HUES48 (cell line): ENCODE data around the gene CASP6.
A peak's percentile ranks its signal among the peaks of the same experiment; 100 is the strongest.
"Not testable (repeated sequence)": the region's sequence is repeated elsewhere in the genome, so short reads cannot be mapped to it uniquely, and the experiment has no call there.

Source experiments
- H3K27ac ChIP-seq: one replicate; pipeline ENCODE4 v1.7.0; 2013; ENCODE audit warnings: low read depth, low read length, inconsistent platforms
- H3K27me3 ChIP-seq: 2 replicates; pipeline ENCODE4 v1.6.1; 2013; ENCODE audit warnings: mild to moderate bottlenecking, low read length; ENCODE audit not compliant: control insufficient read depth, insufficient read depth
- H3K36me3 ChIP-seq: 2 replicates; pipeline ENCODE4 v1.6.1; 2013; ENCODE audit warnings: low read length; ENCODE audit not compliant: control insufficient read depth, insufficient read depth
- H3K4me1 ChIP-seq: 2 replicates; pipeline ENCODE4 v1.6.1; 2013; ENCODE audit warnings: mild to moderate bottlenecking, low read length; ENCODE audit not compliant: control insufficient read depth, insufficient read depth
- H3K4me3 ChIP-seq: 2 replicates; pipeline ENCODE4 v1.5.1; 2013; ENCODE audit warnings: mild to moderate bottlenecking, low read depth, low read length
- H3K9ac ChIP-seq: 2 replicates; pipeline ENCODE4 v1.6.1; 2013; ENCODE audit warnings: mild to moderate bottlenecking, low read depth, low read length, moderate library complexity
- H3K9me3 ChIP-seq: 2 replicates; pipeline ENCODE4 v1.6.1; 2013; ENCODE audit warnings: low read length; ENCODE audit not compliant: control insufficient read depth, insufficient read depth

Gene CASP6

DNA sequence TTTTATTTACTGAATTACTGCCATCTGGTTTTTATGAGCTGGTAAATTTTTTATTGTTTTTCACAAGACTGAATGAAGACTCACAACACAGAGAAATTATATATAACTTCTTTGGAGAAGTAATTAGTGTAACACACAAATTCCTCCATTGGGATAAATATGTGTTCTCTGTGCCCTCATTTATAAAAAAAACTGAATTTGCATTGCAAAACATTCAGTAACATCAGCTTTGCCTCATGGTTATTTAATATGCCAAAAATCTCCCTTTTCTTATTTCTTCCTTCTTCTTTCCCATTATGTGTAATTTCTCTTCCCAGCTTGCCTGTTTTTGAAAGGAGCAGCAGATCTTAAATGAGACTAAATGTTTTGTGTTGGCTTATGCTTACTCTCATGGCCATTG lies 18.5 kb downstream of the CASP6 start:
- H3K9me3 ChIP-seq: no peaks in the 10 kb centered on the region; the same call in 1 of the 2 replicates
- H3K4me3 ChIP-seq: no peak overlapping the region
- peaks cover 21% of the 10 kb centered on the region for H3K4me1 ChIP-seq
- no peak overlapping the region for H3K9ac ChIP-seq
- H3K27me3 ChIP-seq: no peaks in the 10 kb centered on the region
- H3K36me3 ChIP-seq: peaks cover 11% of the 10 kb centered on the region
- H3K27ac ChIP-seq: no peak overlapping the region

DNA sequence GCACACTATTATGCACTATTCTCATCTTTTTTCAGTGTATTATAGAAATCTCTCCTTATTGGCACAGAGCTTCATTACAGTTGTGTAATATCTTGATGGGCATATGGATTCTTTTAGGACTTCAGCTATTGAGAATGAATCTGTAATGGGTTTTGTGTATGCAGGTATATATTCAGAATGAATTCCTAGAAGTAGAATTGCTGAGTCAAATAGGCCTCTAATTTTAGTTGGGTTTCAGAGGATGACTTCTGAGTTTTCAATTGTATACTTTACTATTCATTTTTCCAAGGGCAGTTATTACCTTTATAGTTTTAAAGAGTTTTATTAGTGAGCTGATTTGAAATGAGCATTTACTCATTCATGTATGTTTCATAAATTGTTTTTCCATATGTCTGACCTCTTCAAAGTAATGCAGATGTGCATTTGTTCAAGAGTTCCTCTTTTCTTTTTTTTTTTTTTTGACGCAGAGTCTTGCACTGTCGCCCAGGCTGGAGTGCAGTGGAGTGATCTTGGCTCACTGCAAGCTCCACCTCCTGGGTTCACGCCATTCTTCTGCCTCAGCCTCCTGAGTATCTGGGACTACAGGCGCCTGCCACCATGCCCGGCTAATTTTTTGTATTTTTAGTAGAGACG lies 19.5 kb downstream of the CASP6 start:
- Histone ChIP-seq H3K36me3 (peaks cover 6% of the 10 kb centered on the region), H3K27me3 (no peaks in the 10 kb centered on the region), H3K4me1 (peaks cover 21% of the 10 kb centered on the region), H3K27ac (no peak overlapping the region), H3K9me3 (no peaks in the 10 kb centered on the region; the same call in 1 of the 2 replicates), H3K4me3 (no peak overlapping the region), H3K9ac (no peak overlapping the region)

DNA sequence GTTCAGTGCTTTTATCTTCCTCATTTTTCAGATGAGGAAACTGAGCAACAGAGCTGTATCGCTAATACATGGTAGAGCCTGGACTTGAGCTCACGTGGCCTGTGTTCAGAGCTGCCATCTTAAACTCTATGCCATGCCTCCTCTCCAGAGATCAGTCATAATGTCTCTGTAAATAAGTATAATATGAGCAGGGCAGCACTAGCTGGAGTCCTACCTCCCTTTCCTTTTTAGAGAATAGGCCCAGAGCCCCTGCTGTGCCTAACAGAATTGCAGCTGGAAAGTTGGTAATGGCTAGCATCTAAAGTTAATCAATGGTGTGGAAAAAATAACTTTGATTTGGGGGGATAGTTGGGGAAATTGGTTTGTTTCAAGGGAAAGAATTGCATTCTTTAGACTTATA lies 20.4 kb downstream of the CASP6 start:
- Histone ChIP-seq H3K9me3 (no peaks in the 10 kb centered on the region; the same call in 1 of the 2 replicates), H3K27ac (peak overlapping the region; percentile 8), H3K27me3 (no peaks in the 10 kb centered on the region), H3K9ac (no peak overlapping the region), H3K4me3 (no peak overlapping the region), H3K36me3 (peaks cover 1% of the 10 kb centered on the region; the same call in 1 of the 2 replicates), H3K4me1 (peaks cover 21% of the 10 kb centered on the region)

DNA sequence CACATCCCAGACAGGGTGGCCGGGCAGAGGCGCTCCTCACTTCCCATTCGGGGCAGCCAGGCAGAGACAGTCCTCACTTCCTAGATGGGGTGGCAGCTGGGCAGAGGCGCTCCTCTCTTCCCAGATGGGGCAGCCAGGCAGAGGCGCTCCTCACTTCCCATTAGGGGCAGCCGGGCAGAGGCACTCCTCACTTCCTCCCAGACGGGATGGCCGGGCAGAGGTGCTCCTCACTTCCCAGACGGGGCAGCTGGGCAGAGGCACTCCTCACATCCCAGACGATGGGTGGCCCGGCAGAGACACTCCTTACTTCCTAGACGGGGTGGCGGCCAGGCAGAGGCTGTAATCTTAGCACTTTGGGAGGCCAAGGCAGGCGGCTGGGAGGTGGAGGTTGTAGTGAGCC lies 24.3 kb downstream of the CASP6 start:
- H3K9me3 ChIP-seq, H3K27ac ChIP-seq, H3K36me3 ChIP-seq, H3K27me3 ChIP-seq, H3K4me3 ChIP-seq, H3K9ac ChIP-seq: not testable (repeated sequence)
- peaks cover 17% of the 10 kb centered on the region for H3K4me1 ChIP-seq

DNA sequence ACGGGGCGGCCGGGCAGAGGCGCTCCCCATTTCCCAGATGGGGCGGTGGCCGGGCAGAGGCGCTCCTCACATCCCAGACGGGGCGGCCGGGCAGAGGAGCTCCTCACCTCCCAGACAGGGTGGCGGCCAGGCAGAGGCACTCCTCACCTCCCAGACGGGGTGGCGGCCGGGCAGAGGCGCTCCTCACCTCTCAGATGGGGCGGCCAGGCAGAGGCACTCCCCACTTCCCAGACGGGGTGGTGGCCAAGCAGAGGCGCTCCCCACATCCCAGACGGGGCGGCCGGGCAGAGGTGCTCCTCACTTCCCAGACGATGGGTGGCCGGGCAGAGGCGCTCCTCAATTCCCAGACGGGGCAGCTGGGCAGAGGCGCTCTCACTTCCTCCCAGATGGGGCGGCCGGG lies 24.8 kb downstream of the CASP6 start:
- not testable (repeated sequence) for H3K4me3 ChIP-seq, H3K36me3 ChIP-seq, H3K27me3 ChIP-seq, H3K9ac ChIP-seq, H3K27ac ChIP-seq, H3K9me3 ChIP-seq
- peaks cover 17% of the 10 kb centered on the region for H3K4me1 ChIP-seq

DNA sequence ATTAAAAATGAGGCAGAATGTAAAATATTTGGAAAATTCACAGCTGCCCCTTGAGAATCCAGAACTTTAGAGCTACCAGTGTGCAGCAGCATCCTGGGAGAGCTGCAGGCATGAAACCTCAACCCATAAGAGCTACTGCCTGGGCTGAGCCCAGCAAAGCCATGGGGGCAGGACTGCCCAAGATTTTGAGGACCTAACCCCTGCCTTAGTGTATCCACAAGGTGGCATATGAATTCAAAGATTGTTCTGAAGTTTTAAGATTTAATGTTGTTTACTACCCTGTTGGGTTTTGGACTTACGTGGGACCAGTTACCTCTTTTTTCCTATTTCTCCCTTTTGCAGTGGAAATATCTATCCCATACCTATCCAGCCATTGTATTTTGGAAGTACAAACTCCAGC lies 26.4 kb downstream of the CASP6 start:
- no peak overlapping the region for H3K4me3 ChIP-seq
- H3K27me3 ChIP-seq: no peaks in the 10 kb centered on the region
- no peaks in the 10 kb centered on the region for H3K36me3 ChIP-seq
- H3K9ac ChIP-seq: no peak overlapping the region
- H3K27ac ChIP-seq: no peak overlapping the region
- H3K4me1 ChIP-seq: peaks cover 4% of the 10 kb centered on the region; the same call in 1 of the 2 replicates
- H3K9me3 ChIP-seq: peaks cover 4% of the 10 kb centered on the region; the same call in 1 of the 2 replicates

DNA sequence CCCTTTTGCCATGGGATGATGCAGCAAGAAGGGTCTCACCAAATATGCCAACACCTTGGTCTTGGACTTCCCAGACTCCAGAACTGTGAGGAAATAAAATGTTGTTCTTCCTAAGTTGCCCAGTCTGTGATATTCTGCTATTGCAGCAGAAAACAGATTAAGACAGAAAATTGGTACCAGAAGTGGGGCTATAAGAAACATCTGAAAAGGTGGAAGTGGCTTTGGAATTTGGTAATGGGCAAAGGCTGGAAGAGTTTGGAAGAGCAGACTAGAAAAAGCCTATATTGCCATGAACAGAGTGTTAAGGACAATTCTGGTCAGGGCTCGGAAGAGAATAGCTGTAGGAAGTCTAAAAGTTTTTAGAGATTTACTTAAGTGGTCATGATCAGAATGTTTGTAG lies 27.4 kb downstream of the CASP6 start:
- Histone ChIP-seq H3K4me1 (no peaks in the 10 kb centered on the region), H3K27me3 (no peaks in the 10 kb centered on the region), H3K4me3 (no peak overlapping the region), H3K9me3 (peaks cover 4% of the 10 kb centered on the region; the same call in 1 of the 2 replicates), H3K27ac (no peak overlapping the region), H3K36me3 (no peaks in the 10 kb centered on the region), H3K9ac (no peak overlapping the region)

DNA sequence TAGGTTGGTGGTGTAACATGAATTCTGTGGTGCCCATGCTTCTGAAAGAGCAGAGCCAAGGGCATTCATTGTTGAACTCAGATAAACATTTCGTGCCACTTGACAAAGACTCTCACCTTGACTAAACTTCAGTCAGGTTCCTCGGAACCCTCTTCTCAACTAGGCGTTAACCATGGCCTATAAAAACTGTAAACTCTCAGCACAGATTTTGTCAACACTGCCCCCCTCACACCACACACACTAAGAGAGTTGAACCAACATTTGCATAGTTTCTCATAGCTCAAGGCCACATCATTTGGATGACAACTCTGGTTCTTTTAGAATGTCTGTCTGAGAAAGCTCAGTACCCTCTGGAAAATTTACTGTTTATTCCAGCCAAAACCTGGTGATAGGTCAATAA lies 28.1 kb downstream of the CASP6 start:
- no peak overlapping the region for H3K27ac ChIP-seq

DNA sequence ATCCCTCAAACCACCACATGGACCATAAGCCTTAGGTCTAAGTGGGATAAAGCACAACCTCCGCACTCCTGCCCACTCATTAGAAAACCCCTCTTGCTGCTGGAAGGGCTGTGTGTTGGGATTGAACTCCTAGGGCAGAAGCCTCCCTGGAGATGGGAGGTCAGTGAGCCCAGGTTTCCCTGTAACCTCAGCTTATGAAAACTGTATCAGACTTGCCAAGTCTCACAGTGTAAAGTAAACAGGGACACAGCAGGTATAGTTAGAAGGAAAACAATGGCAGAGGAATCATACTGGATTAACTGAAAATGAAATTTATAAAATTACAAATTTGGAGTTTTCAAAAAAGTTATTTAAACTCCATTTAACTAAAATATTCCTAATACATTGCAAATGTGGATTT lies 29.9 kb downstream of the CASP6 start:
- Histone ChIP-seq H3K4me3 (no peak overlapping the region), H3K4me1 (no peaks in the 10 kb centered on the region; the same call in 1 of the 2 replicates), H3K9me3 (peaks cover 4% of the 10 kb centered on the region; the same call in 1 of the 2 replicates), H3K27ac (no peak overlapping the region), H3K36me3 (no peaks in the 10 kb centered on the region), H3K9ac (no peak overlapping the region), H3K27me3 (no peaks in the 10 kb centered on the region)

More for the DNA sequence above, 28.1 kb downstream of the CASP6 start:
- Histone ChIP-seq H3K27me3 (no peaks in the 10 kb centered on the region), H3K9ac (no peak overlapping the region), H3K4me3 (no peak overlapping the region), H3K9me3 (peaks cover 4% of the 10 kb centered on the region; the same call in 1 of the 2 replicates), H3K36me3 (no peaks in the 10 kb centered on the region), H3K4me1 (no peaks in the 10 kb centered on the region)

DNA sequence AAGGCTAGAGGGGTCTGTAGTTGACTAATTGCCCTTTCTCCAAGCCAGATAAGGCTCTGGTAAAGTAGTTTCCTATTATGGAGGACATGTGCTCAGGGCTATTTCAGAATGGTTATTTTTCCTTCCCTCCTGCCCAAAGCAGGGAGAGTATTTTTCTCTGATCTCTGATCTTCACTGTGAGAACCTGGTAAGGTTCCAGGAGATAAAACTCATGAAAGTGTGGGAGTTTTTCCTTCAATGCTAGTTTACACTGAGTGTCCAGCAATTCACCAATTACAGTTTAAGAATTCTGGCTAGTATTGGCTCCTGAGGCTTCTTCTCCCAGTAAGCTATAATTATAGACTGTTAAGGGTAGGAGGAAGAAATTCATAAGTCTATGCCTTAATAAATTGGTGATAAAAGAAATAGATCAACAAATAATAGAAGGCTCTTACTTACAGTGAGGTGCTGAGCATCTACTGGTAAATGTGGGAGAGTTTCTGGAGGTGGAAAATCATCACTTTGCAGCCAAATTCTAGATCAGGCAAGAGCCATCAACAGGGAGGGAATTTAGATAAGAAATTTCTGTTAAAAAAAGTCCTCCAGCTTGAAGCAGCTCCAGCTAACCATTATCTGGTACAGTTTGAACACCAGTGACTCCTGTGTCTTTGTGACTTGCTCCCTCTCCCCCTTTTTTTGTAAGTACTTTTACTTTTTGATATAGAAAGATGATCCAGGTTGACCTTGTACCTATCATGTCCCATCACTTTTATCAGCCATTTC lies 30.9 kb downstream of the CASP6 start:
- Histone ChIP-seq H3K9me3 (peaks cover 2% of the 10 kb centered on the region; the same call in 1 of the 2 replicates), H3K4me3 (no peak overlapping the region), H3K9ac (no peak overlapping the region), H3K27ac (no peak overlapping the region), H3K4me1 (no peaks in the 10 kb centered on the region; the same call in 1 of the 2 replicates), H3K27me3 (no peaks in the 10 kb centered on the region), H3K36me3 (no peaks in the 10 kb centered on the region)

DNA sequence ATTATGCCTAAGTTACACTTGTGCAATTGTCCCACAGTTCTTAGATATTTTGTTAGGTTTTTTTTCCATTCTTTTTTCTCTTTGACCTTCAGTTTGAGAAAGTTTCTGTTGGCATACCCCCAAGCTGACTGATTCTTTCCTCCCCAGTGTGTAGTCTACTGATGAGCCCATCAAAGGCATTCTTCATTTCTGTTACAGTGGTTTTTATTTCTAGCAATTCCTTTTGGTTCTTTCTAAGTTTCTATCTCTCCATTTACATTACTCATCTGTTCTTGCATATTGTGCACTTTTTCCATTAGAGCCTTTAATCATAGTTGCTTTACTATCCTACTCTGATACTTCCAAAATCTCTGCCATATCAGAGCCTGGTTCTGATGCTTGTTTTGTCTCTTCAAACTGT lies 31.9 kb downstream of the CASP6 start:
- H3K9me3 ChIP-seq: no peaks in the 10 kb centered on the region
- H3K4me1 ChIP-seq: no peaks in the 10 kb centered on the region; the same call in 1 of the 2 replicates
- no peak overlapping the region for H3K4me3 ChIP-seq
- H3K27me3 ChIP-seq: no peaks in the 10 kb centered on the region
- no peak overlapping the region for H3K27ac ChIP-seq
- H3K36me3 ChIP-seq: no peaks in the 10 kb centered on the region
- no peak overlapping the region for H3K9ac ChIP-seq
